HEK293 (cell line): ENCODE data around the gene PAPSS2.

ENCODE experiments used
- BCL11A ChIP-seq: fragments of 450-650 bp; formaldehyde crosslinking; IDR thresholded peaks from 2 replicates; pipeline ENCODE4 v1.5.1; 2016; ENCODE audit warnings: low read depth, missing biosample characterization, missing genetic modification characterization
- BCL6B ChIP-seq: fragments of 450-650 bp; formaldehyde crosslinking; IDR thresholded peaks from 2 replicates; pipeline ENCODE4 v1.5.1; 2017; ENCODE audit warnings: missing biosample characterization, missing genetic modification characterization
- FEZF1 ChIP-seq: fragments of 450-650 bp; formaldehyde crosslinking; IDR thresholded peaks from 2 replicates; pipeline ENCODE4 v1.5.1; 2016; ENCODE audit warnings: missing biosample characterization, missing genetic modification characterization
- GLIS1 ChIP-seq: fragments of 450-650 bp; formaldehyde crosslinking; IDR thresholded peaks from 2 replicates; pipeline ENCODE4 v1.5.1; 2016; ENCODE audit warnings: missing biosample characterization, missing genetic modification characterization
- INSM2 ChIP-seq: fragments of 450-650 bp; formaldehyde crosslinking; IDR thresholded peaks from 2 replicates; pipeline ENCODE4 v1.5.1; 2016; ENCODE audit warnings: missing biosample characterization, missing genetic modification characterization
- MEIS1 ChIP-seq: sonication (generic); formaldehyde crosslinking; IDR thresholded peaks from 2 replicates; pipeline ENCODE4 v1.8.1; 2022; ENCODE audit warnings: missing genetic modification reagents, mild to moderate bottlenecking, borderline replicate concordance
- PBX3 ChIP-seq: sonication (generic); formaldehyde crosslinking; IDR thresholded peaks from 2 replicates; pipeline ENCODE4 v1.8.1; 2022; ENCODE audit warnings: mild to moderate bottlenecking, moderate library complexity, missing genetic modification reagents
- YY2 ChIP-seq: fragments of 450-650 bp; formaldehyde crosslinking; IDR thresholded peaks from 2 replicates; pipeline ENCODE4 v1.5.1; 2016; ENCODE audit warnings: missing biosample characterization, missing genetic modification characterization
- ZBTB20 ChIP-seq: fragments of 450-650 bp; formaldehyde crosslinking; IDR thresholded peaks from 2 replicates; pipeline ENCODE4 v1.5.1; 2016; ENCODE audit warnings: missing biosample characterization, missing genetic modification characterization
- ZBTB8A ChIP-seq: fragments of 450-650 bp; formaldehyde crosslinking; IDR thresholded peaks from 2 replicates; pipeline ENCODE4 v1.5.1; 2016; ENCODE audit warnings: missing biosample characterization, missing genetic modification characterization
- ZFP37 ChIP-seq: fragments of 450-650 bp; formaldehyde crosslinking; IDR thresholded peaks from 2 replicates; pipeline ENCODE4 v1.5.1; 2016; ENCODE audit warnings: missing biosample characterization, missing genetic modification characterization
- ZNF112 ChIP-seq: fragments of 450-650 bp; formaldehyde crosslinking; IDR thresholded peaks from 2 replicates; pipeline ENCODE4 v1.5.0; 2017; ENCODE audit warnings: missing biosample characterization, missing genetic modification characterization
- ZNF138 ChIP-seq: fragments of 450-650 bp; formaldehyde crosslinking; IDR thresholded peaks from 2 replicates; pipeline ENCODE4 v1.5.1; 2016; ENCODE audit warnings: missing biosample characterization, missing genetic modification characterization, borderline replicate concordance
- ZNF155 ChIP-seq: fragments of 450-650 bp; formaldehyde crosslinking; IDR thresholded peaks from 2 replicates; pipeline ENCODE4 v1.5.1; 2016; ENCODE audit warnings: missing biosample characterization, missing genetic modification characterization
- ZNF16 ChIP-seq: fragments of 450-650 bp; formaldehyde crosslinking; IDR thresholded peaks from 2 replicates; pipeline ENCODE4 v1.5.1; 2016; ENCODE audit warnings: low read depth, missing biosample characterization, missing genetic modification characterization
- ZNF174 ChIP-seq: fragments of 450-650 bp; formaldehyde crosslinking; IDR thresholded peaks from 2 replicates; pipeline ENCODE4 v1.5.0; 2017; ENCODE audit warnings: missing biosample characterization, mild to moderate bottlenecking, missing genetic modification characterization
- ZNF184 ChIP-seq: fragments of 450-650 bp; IDR thresholded peaks from 2 replicates; pipeline ENCODE4 v1.5.1; 2018; ENCODE audit warnings: missing biosample characterization, mild to moderate bottlenecking, missing genetic modification characterization
- ZNF19 ChIP-seq: fragments of 450-650 bp; formaldehyde crosslinking; IDR thresholded peaks from 2 replicates; pipeline ENCODE4; 2016; ENCODE audit warnings: missing biosample characterization, missing genetic modification characterization, low read depth
- ZNF2 ChIP-seq: fragments of 450-650 bp; formaldehyde crosslinking; IDR thresholded peaks from 2 replicates; pipeline ENCODE4 v1.5.1; 2016; ENCODE audit warnings: missing biosample characterization, missing genetic modification characterization
- ZNF221 ChIP-seq: fragments of 450-650 bp; formaldehyde crosslinking; IDR thresholded peaks from 2 replicates; pipeline ENCODE4 v1.5.1; 2017; ENCODE audit warnings: missing biosample characterization, missing genetic modification characterization, borderline replicate concordance
- ZNF266 ChIP-seq: fragments of 450-650 bp; formaldehyde crosslinking; IDR thresholded peaks from 2 replicates; pipeline ENCODE4 v1.5.1; 2016; ENCODE audit warnings: missing biosample characterization, missing genetic modification characterization, low read depth
- ZNF280C ChIP-seq: fragments of 450-650 bp; formaldehyde crosslinking; IDR thresholded peaks from 2 replicates; pipeline ENCODE4 v1.5.1; 2016; ENCODE audit warnings: missing biosample characterization, missing genetic modification characterization
- ZNF416 ChIP-seq: fragments of 450-650 bp; formaldehyde crosslinking; IDR thresholded peaks from 2 replicates; pipeline ENCODE4 v1.5.1; 2016; ENCODE audit warnings: missing biosample characterization, missing genetic modification characterization
- ZNF555 ChIP-seq: fragments of 450-650 bp; formaldehyde crosslinking; conservative IDR thresholded peaks from 2 replicates; pipeline ENCODE4 v1.5.1; 2017; ENCODE audit warnings: missing biosample characterization, mild to moderate bottlenecking, missing genetic modification characterization, inconsistent platforms
- ZNF621 ChIP-seq: fragments of 450-650 bp; formaldehyde crosslinking; IDR thresholded peaks from 2 replicates; pipeline ENCODE4 v1.5.1; 2017; ENCODE audit warnings: missing biosample characterization, missing genetic modification characterization
- ZNF623 ChIP-seq: fragments of 450-650 bp; formaldehyde crosslinking; IDR thresholded peaks from 2 replicates; pipeline ENCODE4 v1.5.1; 2016; ENCODE audit warnings: missing biosample characterization, missing genetic modification characterization
- ZNF629 ChIP-seq: fragments of 450-650 bp; formaldehyde crosslinking; IDR thresholded peaks from 2 replicates; pipeline ENCODE4 v1.5.1; 2017; ENCODE audit warnings: missing biosample characterization, missing genetic modification characterization
- ZNF654 ChIP-seq: fragments of 450-650 bp; formaldehyde crosslinking; IDR thresholded peaks from 2 replicates; pipeline ENCODE4 v1.5.1; 2016; ENCODE audit warnings: low read depth, missing biosample characterization, missing genetic modification characterization
- ZNF701 ChIP-seq: fragments of 450-650 bp; formaldehyde crosslinking; IDR thresholded peaks from 2 replicates; pipeline ENCODE4 v1.5.1; 2016; ENCODE audit warnings: missing biosample characterization, missing genetic modification characterization
- ZNF768 ChIP-seq: fragments of 450-650 bp; formaldehyde crosslinking; IDR thresholded peaks from 2 replicates; pipeline ENCODE4 v1.5.1; 2018; ENCODE audit warnings: missing biosample characterization, mild to moderate bottlenecking, missing genetic modification characterization
- ZNF830 ChIP-seq: fragments of 450-650 bp; IDR thresholded peaks from 2 replicates; pipeline ENCODE4 v1.5.0; 2018; ENCODE audit warnings: missing biosample characterization, missing genetic modification characterization, low read depth, mild to moderate bottlenecking, moderate library complexity
- ZSCAN16 ChIP-seq: fragments of 450-650 bp; formaldehyde crosslinking; IDR thresholded peaks from 2 replicates; pipeline ENCODE4 v1.5.1; 2016; ENCODE audit warnings: missing biosample characterization, missing genetic modification characterization
- ZSCAN18 ChIP-seq: fragments of 450-650 bp; formaldehyde crosslinking; IDR thresholded peaks from 2 replicates; pipeline ENCODE4 v1.5.1; 2016; ENCODE audit warnings: missing biosample characterization, missing genetic modification characterization
- ZSCAN4 ChIP-seq: fragments of 450-650 bp; formaldehyde crosslinking; IDR thresholded peaks from 2 replicates; pipeline ENCODE4 v1.5.1; 2017; ENCODE audit warnings: missing biosample characterization, missing genetic modification characterization

Gene PAPSS2

GRCh38 chr10:87658321-87658795 is 1.3 kb upstream of the PAPSS2 start (continued):
- TF ChIP-seq ZSCAN4: no peak
- TF ChIP-seq ZNF701 (tag by site-specific recombination): no peak
- TF ChIP-seq ZNF621: no peak
- no peak for TF ChIP-seq MEIS1 (CRISPR knock-in tag)
- no peak for TF ChIP-seq ZNF266 (tag by site-specific recombination)
- TF ChIP-seq ZNF555 (tag by site-specific recombination): no peak
- TF ChIP-seq ZNF174 (tag by site-specific recombination): no peak
- TF ChIP-seq ZNF654: peak; percentile 1; the same call in 1 of the 2 replicates
- TF ChIP-seq ZNF416 (tag by site-specific recombination): no peak
- TF ChIP-seq ZNF280C: no peak
- no peak for TF ChIP-seq ZNF16 (tag by site-specific recombination)
- no peak for TF ChIP-seq ZNF2 (tag by site-specific recombination)
- no peak for TF ChIP-seq ZNF138
- TF ChIP-seq ZNF221 (tag by site-specific recombination): no peak
- TF ChIP-seq ZNF830: no peak
- TF ChIP-seq INSM2 (tag by site-specific recombination): peak; percentile 82
- peak; percentile 82 for TF ChIP-seq FEZF1 (tag by site-specific recombination)
- no peak for TF ChIP-seq YY2 (tag by site-specific recombination)
- TF ChIP-seq ZBTB20: no peak
- TF ChIP-seq ZNF629 (tag by site-specific recombination): peak; percentile 79
- TF ChIP-seq ZNF155 (tag by site-specific recombination): no peak
- TF ChIP-seq ZNF184 (tag by site-specific recombination): no peak; the same call in 1 of the 2 replicates
- no peak for TF ChIP-seq ZSCAN16 (tag by site-specific recombination)
- no peak for TF ChIP-seq ZNF768 (tag by site-specific recombination)
- TF ChIP-seq GLIS1 (tag by site-specific recombination): no peak
- peak; percentile 71; the same call in 1 of the 2 replicates for TF ChIP-seq ZBTB8A (tag by site-specific recombination)
- TF ChIP-seq PBX3 (CRISPR knock-in tag): no peak
- TF ChIP-seq ZNF623 (tag by site-specific recombination): no peak
- peak; percentile 58; the same call in 1 of the 2 replicates for TF ChIP-seq BCL11A
- no peak for TF ChIP-seq ZNF112 (tag by site-specific recombination)
- TF ChIP-seq ZSCAN18 (tag by site-specific recombination): no peak
- no peak for TF ChIP-seq BCL6B (tag by site-specific recombination)
- no peak for TF ChIP-seq ZFP37 (tag by site-specific recombination)
- no peak for TF ChIP-seq ZNF19 (tag by site-specific recombination)
